Kidney glomerular epithelial cell (primary cell): ENCODE results near the gene MARK3.
"Not testable (repeated sequence)": the region's sequence is repeated elsewhere in the genome, so short reads cannot be mapped to it uniquely, and the experiment has no call there.

ENCODE experiments used
- DNase-seq: peaks from one replicate; lab custom pipeline; 2025; lab: John Stamatoyannopoulos, UW

MARK3 gene

GRCh38 chr14:103385152-103385928 is at the start of gene MARK3:
Gene MARK3 (plus strand): TSS chr14:103385415. CDS start chr14:103386030, 615 bp downstream.
- DNase-seq: peak; percentile 92

GRCh38 chr14:103336191-103336590 is 49.0 kb upstream of the MARK3 start:
- no peak for DNase-seq

- no peak for DNase-seq
Measured at GRCh38 chr14:103337794-103338193, 47.4 kb upstream of the MARK3 start.

GRCh38 chr14:103339561-103339960 is 45.7 kb upstream of the MARK3 start:
- DNase-seq: no peak

GRCh38 chr14:103340480-103341212 is 44.6 kb upstream of the MARK3 start:
- no peak for DNase-seq

GRCh38 chr14:103341250-103342129 is 43.7 kb upstream of the MARK3 start:
- DNase-seq: no peak

GRCh38 chr14:103343164-103343879 is 41.9 kb upstream of the MARK3 start:
- DNase-seq: no peak

- no peak for DNase-seq
Measured at GRCh38 chr14:103343905-103344797, 41.1 kb upstream of the MARK3 start.

- DNase-seq: no peak
Measured at GRCh38 chr14:103346286-103346685, 38.9 kb upstream of the MARK3 start.

- DNase-seq: no peak
Measured at GRCh38 chr14:103347091-103347815, 38.0 kb upstream of the MARK3 start.

- DNase-seq: no peak
Measured at GRCh38 chr14:103348154-103348553, 37.1 kb upstream of the MARK3 start.

GRCh38 chr14:103349982-103350381 is 35.2 kb upstream of the MARK3 start:
- DNase-seq: no peak

- no peak for DNase-seq
Measured at GRCh38 chr14:103353362-103353761, 31.9 kb upstream of the MARK3 start.

GRCh38 chr14:103354141-103354540 is 31.1 kb upstream of the MARK3 start:
- DNase-seq: no peak

- DNase-seq: no peak
Measured at GRCh38 chr14:103356024-103356682, 29.1 kb upstream of the MARK3 start.

GRCh38 chr14:103357552-103357951 is 27.7 kb upstream of the MARK3 start:
- DNase-seq: not testable (repeated sequence)

- DNase-seq: no peak
Measured at GRCh38 chr14:103360548-103360947, 24.7 kb upstream of the MARK3 start.

GRCh38 chr14:103361867-103362266 is 23.3 kb upstream of the MARK3 start:
- DNase-seq: peak; percentile 84

GRCh38 chr14:103362780-103363179 is 22.4 kb upstream of the MARK3 start:
- DNase-seq: no peak
